GM21381 (cell line): ENCODE results near the gene NCOA6.
"Not testable (repeated sequence)": the region's sequence is repeated elsewhere in the genome, so short reads cannot be mapped to it uniquely, and the experiment has no call there.

Experiments
- ATAC-seq: cut with Tn5 transposase; IDR thresholded peaks from one replicate; pipeline ENCODE4 v1.9.1; 2021; ENCODE audit warnings: mild to moderate bottlenecking, moderate library complexity; ENCODE audit not compliant: unreplicated experiment

Gene NCOA6

GRCh38 chr20:34780291-34780690 lies 45.2 kb downstream of the NCOA6 start:
- ATAC-seq: not testable (repeated sequence)

GRCh38 chr20:34776177-34776576 lies 49.3 kb downstream of the NCOA6 start:
- ATAC-seq: no peak

- ATAC-seq: no peak
Observed at GRCh38 chr20:34774886-34775285, 50.6 kb downstream of the NCOA6 start.

- no peak for ATAC-seq
Observed at GRCh38 chr20:34774449-34774848, 51.0 kb downstream of the NCOA6 start.

GRCh38 chr20:34773726-34774125 lies 51.7 kb downstream of the NCOA6 start:
- ATAC-seq: no peak

- ATAC-seq: no peak
Observed at GRCh38 chr20:34772437-34772836, 53.0 kb downstream of the NCOA6 start.

- no peak for ATAC-seq
Observed at GRCh38 chr20:34771680-34772081, 53.8 kb downstream of the NCOA6 start.

GRCh38 chr20:34768096-34768495 lies 57.4 kb downstream of the NCOA6 start:
- ATAC-seq: no peak

GRCh38 chr20:34762031-34762555 lies 63.4 kb downstream of the NCOA6 start:
- no peak for ATAC-seq

- no peak for ATAC-seq
Observed at GRCh38 chr20:34755367-34755766, 70.1 kb downstream of the NCOA6 start.

- ATAC-seq: no peak
Observed at GRCh38 chr20:34754611-34755010, 70.8 kb downstream of the NCOA6 start.

GRCh38 chr20:34753706-34754461 lies 71.6 kb downstream of the NCOA6 start:
- no peak for ATAC-seq

GRCh38 chr20:34751453-34751852 lies 74.0 kb downstream of the NCOA6 start:
- ATAC-seq: no peak

- no peak for ATAC-seq
Observed at GRCh38 chr20:34750484-34750883, 75.0 kb downstream of the NCOA6 start.

- no peak for ATAC-seq
Observed at GRCh38 chr20:34748709-34749108, 76.7 kb downstream of the NCOA6 start.

GRCh38 chr20:34747479-34747878 lies 78.0 kb downstream of the NCOA6 start:
- ATAC-seq: no peak

- no peak for ATAC-seq
Observed at GRCh38 chr20:34746674-34747073, 78.8 kb downstream of the NCOA6 start.

GRCh38 chr20:34744847-34745246 lies 80.6 kb downstream of the NCOA6 start:
- ATAC-seq: no peak

GRCh38 chr20:34744340-34744739 lies 81.1 kb downstream of the NCOA6 start:
- ATAC-seq: no peak

- no peak for ATAC-seq
Observed at GRCh38 chr20:34743039-34743438, 82.4 kb downstream of the NCOA6 start.

- no peak for ATAC-seq
Observed at GRCh38 chr20:34736106-34736735, 89.2 kb downstream of the NCOA6 start.

- ATAC-seq: no peak
Observed at GRCh38 chr20:34732523-34732922, 92.9 kb downstream of the NCOA6 start.
